ENCODE data around the gene LRRC74B.
"Not testable (repeated sequence)": the region's sequence is repeated elsewhere in the genome, so short reads cannot be mapped to it uniquely, and the experiment has no call there.

Gene LRRC74B

DNA sequence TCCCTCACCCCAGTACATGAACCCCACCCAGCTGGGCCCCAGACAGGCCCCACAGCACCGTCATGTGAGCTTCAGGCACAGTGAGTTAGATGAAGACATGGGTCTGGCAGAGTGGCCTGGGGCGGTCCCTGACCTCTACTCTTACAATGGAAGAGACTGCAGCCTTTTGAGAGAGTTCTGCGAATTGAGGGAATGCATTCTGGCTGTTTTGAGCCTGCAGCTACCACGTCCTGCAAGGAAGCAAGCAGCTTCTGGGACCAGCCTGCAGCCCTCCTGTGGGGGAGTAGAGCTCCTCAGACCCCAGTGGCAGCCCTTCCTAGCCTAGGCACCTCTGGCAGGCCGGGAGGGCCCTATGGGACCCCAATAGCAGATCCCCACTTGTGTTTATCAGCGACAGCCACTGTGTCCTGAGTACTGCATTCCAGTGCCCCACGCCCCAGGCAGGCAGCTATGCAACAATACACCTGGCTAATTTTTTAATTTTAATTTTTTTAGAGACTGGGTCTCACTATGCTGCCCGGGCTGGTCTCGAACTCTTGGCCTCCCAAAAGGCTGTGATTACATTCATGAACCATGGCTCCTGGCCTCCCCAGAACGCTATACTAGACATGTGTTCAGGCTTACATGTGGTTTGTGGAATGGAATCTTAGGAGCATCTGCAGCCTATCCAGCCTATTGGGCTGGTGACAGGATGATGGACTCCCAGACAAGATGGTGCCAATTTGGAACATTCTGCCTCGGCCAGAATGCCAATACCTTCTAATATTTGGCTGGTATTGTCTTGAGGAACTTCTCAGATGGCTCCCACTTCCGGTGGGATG is 12.7 kb upstream of the LRRC74B start:
- no peak for DNase-seq

GRCh38 chr22:21033895-21034294 is 11.9 kb upstream of the LRRC74B start:
- no peak for DNase-seq

DNA sequence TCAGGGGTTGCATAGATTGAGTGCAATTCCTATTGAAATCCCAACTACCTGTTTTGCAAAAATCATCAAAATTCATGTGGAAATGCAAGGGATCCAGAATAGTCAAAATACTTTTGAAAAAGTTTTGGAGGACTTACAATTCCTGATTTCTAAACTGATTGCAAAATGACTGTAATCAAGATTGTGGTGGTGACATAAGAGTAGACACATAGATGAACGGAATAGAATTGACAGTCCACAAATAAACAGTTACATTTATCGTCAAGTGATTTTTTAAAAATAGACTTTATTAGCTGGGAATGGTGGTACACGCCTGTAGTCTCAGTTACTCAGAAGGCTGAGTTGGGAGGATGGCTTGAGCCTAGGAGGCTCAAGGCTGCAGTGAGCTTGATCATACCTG is 10.8 kb upstream of the LRRC74B start:
- DNase-seq = no peak

DNA sequence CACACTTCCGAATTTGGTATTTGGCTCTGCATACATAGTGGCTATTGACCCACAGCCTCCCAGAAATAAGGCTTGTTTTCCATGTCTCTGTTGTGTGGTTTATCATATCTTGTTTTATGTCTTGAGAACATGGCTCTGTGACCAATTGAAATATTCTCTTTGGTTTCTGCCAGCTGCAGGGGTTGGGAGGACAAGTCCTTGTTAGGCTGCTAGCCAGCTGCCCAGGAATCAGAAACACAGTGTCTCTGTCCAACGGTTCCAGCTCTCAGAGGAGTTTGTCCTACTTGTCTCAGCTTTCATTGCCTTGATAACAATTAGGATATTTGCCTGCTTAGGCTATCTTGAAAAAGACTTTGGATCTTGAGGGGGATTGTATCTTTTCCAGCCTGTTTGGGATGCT is 7.3 kb upstream of the LRRC74B start:
- DNase-seq = no peak

GRCh38 chr22:21039158-21039557 is 6.6 kb upstream of the LRRC74B start:
- DNase-seq = not testable (repeated sequence)

- DNase-seq = no peak
These were observed 3.8 kb upstream of the LRRC74B start for GRCh38 chr22:21041937-21042336.

- DNase-seq = no peak
These were observed 2.5 kb upstream of the LRRC74B start for GRCh38 chr22:21042978-21043859.

GRCh38 chr22:21043860-21044535 is 1.7 kb upstream of the LRRC74B start:
- no peak for DNase-seq

GRCh38 chr22:21044931-21045584 is 688 bp upstream of the LRRC74B start:
- DNase-seq = no peak

- no peak for DNase-seq
These were observed 1.4 kb downstream of the LRRC74B start for GRCh38 chr22:21047035-21047661.

GRCh38 chr22:21047730-21048129 is 2.0 kb downstream of the LRRC74B start:
- no peak for DNase-seq

DNA sequence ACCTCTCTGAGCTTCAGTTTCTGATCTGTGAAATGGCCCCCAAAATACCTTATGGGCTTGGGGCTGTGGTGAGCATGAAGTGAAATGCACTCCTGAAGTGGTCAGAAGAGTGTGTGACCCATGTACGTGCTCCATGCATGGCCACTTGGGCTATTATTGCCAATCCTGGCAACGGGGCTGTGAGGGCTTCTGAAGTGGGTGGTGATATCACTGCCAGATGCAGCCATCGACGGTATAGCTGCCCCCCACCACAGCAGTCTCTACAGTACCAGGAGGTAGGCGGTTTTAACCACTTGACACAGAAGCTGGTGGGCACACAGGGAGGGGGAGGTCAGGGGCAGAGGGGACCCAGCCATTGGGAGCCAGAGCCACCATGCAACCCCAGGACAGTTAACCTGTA is 2.7 kb downstream of the LRRC74B start:
- DNase-seq = not testable (repeated sequence)

DNA sequence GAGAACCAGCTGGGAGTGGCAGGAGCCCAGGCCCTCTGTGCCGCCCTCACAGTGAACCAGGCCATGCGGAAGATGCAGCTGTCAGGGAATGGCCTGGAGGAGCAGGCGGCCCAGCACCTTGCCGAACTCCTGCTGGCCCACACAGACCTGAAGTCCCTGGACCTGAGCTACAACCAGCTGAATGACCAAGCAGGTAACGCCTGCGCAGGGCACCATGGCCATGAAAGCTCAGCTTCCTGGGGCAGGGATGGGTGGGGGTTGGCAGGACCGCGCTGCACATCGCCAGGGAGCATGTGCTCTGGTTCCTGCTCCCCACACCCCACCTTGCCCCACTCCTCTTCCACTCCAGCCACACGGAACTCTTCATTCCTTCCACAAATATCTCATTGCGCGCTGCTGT is 3.2 kb downstream of the LRRC74B start:
- DNase-seq = not testable (repeated sequence)

DNA sequence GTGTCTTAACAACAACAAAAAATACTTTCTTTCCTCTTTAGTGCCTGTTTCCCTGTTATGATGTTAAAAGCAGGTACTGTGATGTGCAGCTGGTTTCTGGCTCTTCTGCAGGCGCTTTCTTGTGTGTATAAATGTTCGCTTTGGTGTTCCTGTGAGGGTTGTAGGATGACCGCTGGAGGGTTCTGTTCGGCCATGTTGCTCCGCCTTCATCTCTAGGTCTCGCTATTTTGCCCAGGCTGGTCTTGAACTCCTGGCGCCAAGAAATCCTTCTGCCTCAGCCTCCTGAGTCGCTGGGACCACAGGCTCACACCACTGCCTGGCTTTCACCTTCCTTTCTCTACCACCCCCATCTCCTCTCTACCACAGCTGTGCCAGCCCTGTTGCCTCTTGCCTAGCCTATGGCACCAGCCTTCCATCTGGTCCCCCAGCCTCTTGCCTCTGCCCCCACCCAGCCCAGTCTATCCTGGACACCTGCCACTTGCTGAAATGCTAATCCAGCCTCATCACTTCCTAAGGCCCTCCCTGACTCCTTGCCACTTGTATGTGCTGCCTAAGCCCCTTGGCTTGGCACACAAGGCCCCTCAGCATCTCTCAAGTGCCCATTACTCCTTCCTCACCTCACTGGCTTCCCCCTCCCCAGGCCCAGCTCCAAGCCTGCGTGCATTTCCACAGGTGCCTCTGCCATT is 5.5 kb downstream of the LRRC74B start:
- no peak for DNase-seq

DNA sequence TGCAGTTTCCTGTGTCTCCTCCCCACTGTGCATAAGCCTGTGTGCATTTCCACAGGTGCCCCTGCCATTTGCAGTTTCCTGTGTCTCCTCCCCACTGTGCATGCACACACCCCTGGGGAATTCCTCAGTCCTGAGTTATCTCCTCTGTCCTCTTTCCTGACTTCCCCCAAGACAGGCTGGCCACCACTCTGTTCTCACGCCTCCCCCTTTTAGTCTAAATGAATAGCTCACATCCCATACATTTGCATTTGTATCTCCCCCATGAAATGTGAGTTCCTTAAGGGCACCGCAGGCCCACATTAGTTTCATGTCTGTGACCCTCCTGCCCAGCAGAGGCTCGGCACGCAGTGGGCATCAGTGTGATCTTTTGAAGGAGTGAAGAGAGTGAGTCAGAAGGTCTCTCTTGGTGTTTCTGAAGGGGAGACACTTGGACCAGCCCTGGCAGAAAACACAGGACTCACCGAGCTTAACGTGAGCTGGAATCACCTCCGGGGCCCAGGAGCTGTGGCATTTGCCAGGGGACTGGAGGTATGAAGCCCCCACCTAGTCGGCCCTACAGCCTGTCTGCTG is 6.2 kb downstream of the LRRC74B start:
- DNase-seq = no peak

DNA sequence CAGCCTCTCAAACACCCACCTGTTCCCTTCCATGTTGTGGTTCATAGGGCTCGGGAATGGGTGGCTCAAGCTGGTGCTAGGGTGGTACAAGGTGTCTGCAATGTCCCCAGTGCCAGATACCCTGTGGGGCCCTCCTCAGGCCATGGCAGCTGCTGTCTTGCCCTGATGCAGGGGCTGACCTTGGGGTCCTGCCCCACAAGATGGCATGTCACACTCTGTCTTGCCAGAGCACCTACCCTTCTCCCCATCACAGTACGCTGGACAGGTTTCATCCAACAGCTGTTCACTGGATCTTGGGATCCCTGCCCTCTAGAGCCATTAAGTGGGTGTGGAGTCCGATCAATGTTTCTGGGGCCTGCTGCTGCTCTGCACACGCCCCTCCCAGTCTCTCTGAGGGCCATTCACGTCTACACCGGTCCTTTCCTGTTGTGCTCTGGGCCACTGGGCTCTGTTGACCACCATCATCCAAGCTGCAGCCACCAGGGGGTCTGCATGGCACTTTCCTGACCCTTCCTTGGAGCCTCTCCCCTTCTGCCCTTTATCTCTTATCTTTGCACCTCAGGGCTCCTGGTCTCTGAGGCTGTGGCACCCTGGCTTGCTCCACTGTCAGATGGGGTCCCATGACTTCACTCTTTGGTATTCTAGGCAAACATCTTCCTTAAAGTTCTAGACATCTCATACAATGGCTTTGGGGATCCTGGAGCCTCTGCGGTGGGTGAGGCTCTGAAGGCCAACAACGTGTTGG is 7.1 kb downstream of the LRRC74B start:
- DNase-seq = no peak

DNA sequence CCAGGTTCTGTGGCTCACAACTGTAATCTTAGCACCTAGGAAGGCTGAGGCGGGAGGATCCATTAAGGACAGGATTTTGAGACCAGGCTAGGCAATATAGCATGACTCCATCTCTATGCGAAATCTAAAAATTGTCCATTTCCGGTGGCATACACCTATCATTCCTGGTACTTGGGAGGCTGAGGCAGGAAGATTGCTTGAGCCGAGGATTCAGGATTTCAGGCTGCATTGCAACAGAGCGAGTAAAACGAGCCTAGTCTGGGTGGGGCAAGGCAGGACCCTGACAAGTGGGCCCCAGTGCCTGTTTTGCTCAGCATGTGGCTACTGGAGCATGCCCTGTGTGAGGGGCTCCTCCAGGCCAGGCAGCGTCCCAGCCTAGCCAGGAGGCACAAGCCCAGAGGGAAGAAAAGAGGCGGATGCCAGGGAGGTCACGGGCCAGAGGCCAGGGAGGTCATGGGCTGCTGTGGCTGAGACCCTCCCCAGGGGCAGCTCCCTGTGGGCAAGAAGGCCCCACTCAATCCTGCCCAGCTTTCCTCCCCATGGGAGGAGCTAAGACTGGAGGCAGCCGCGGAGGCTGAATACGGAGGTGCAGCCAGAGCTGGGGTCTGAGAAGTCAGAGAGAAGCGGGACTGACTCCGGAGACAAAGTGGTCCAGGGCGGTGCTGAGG is 8.4 kb downstream of the LRRC74B start:
- DNase-seq = no peak

DNA sequence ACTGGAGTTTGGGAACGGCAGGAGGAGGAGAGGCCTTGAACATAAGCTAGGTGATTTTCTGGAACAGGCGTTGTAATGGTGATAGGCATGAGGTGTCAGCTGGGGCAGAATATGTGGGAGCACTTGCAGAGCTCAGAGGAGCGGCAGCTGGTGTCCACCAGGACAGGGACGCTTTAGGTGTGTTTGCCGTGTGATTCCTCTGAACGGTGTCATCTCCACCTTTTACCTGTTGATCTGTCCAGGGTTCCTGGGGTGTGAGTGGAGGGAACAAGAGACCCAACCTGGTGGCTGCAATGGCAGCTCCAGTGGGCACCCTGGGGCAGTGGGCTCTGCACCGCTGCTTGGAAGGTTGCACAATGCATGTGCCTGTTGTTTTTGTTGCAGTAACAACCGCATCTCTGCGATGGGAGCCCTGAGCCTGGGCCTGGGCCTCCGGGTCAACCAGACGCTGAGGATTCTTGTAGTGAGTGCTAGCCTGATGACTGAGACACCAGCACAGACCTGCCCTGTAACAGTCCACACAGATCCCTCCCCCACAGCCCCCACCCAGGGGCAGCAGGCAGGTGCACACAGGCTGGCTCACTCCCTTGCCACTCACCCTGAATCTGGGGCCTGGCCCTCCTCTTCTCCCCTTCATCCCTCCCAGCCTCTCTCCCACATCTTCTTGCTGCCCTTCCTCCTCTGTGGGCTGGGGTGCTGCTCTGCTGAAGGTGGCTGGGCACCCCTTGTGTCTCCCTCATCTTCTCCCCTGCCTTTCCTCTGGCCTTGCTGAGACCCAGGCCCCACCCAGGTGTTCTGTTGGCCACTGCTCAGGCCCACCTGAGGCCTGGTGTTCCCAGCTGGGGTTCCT is 9.2 kb downstream of the LRRC74B start:
- DNase-seq = no peak

DNA sequence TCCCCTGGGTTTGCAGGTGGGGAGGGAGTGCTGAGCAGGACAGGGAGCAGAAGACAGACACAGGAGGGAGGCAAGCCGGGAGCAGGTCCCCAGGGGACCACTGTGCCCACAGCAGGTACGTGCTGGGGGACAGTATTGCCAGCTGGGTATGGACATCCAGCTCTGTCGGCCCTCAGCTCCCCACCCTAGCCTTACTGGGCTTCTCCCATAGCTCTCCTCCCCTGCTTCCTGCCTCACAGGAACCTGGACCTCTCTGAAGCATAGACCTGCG is 9.8 kb downstream of the LRRC74B start:
- DNase-seq = no peak
